GM12878 (cell line): Measurements from ENCODE around the gene YARS1. TPM values are rescaled to one million over a fixed set of nuclear protein-coding genes. Genes with fewer than 3 reads are reported as not detected.

ENCODE experiments used
- BHLHE40 ChIP-seq, 2 experiments: fragments of 450-650 bp in 1 of 2; IDR thresholded peaks; 2 replicates each; pipeline ENCODE4 v1.6.1; 2011 to 2017; ENCODE audit warnings: low read depth in 2 of 2, borderline replicate concordance in 1 of 2, improper control_type of control experiment in 1 of 2, low read length in 1 of 2, mild to moderate bottlenecking in 1 of 2
- CBFB ChIP-seq: IDR thresholded peaks from 2 replicates; pipeline ENCODE4 v1.6.1; 2016; ENCODE audit warnings: antibody characterized with exemption, low read depth
- CBX3 ChIP-seq: fragments of 200-600 bp; sonication (generic); IDR thresholded peaks from 2 replicates; pipeline ENCODE4 v1.6.1; 2016; ENCODE audit warnings: low read depth, borderline replicate concordance
- CHD4 ChIP-seq: fragments of 200-600 bp; sonication (generic); IDR thresholded peaks from 2 replicates; pipeline ENCODE4 v1.6.1; 2016; ENCODE audit warnings: mild to moderate bottlenecking
- DPF2 ChIP-seq: fragments of 450-650 bp; IDR thresholded peaks from 2 replicates; pipeline ENCODE4 v1.6.1; 2017; ENCODE audit warnings: mild to moderate bottlenecking
- EZH2 ChIP-seq: IDR thresholded peaks from 2 replicates; pipeline ENCODE4 v1.6.1; 2012; ENCODE audit warnings: low read depth, mild to moderate bottlenecking, control low read depth, inconsistent platforms, low read length, borderline replicate concordance; ENCODE audit not compliant: control insufficient read depth
- FOXK2 ChIP-seq: fragments of 450-650 bp; IDR thresholded peaks from 2 replicates; pipeline ENCODE4 v1.6.1; 2017; ENCODE audit warnings: mild to moderate bottlenecking, moderate library complexity
- GABPA ChIP-seq: IDR thresholded peaks from 2 replicates; pipeline ENCODE4 v1.6.1; 2014; ENCODE audit warnings: antibody characterized with exemption, low read depth, mild to moderate bottlenecking, inconsistent platforms
- HCFC1 ChIP-seq: fragments of 150-350 bp; IDR thresholded peaks from 2 replicates; pipeline ENCODE4 v1.6.1; 2014; ENCODE audit warnings: low read length
- HDGF ChIP-seq: fragments of 450-650 bp; IDR thresholded peaks from 2 replicates; pipeline ENCODE4 v1.6.1; 2016; ENCODE audit warnings: antibody characterized with exemption
- MYC ChIP-seq: IDR thresholded peaks from 2 replicates; pipeline ENCODE4 v1.6.1; 2011; ENCODE audit warnings: mild to moderate bottlenecking, low read length, moderate library complexity, inconsistent platforms; ENCODE audit not compliant: insufficient read depth, insufficient replicate concordance, insufficient read length, severe bottlenecking
- NFIC ChIP-seq: IDR thresholded peaks from 2 replicates; pipeline ENCODE4 v1.6.1; 2012; ENCODE audit warnings: low read depth, mild to moderate bottlenecking, inconsistent platforms, low read length, moderate library complexity
- NR2F1 ChIP-seq: fragments of 450-650 bp; conservative IDR thresholded peaks from 2 replicates; pipeline ENCODE4 v1.6.1; 2017; ENCODE audit warnings: mild to moderate bottlenecking
- POLR2A ChIP-seq: IDR thresholded peaks from 2 replicates; pipeline ENCODE4 v1.6.1; 2011; ENCODE audit warnings: low read depth, mild to moderate bottlenecking, low read length
- POLR2AphosphoS5 ChIP-seq: IDR thresholded peaks from 2 replicates; pipeline ENCODE4 v1.6.1; 2011; ENCODE audit warnings: mild to moderate bottlenecking, low read length, inconsistent platforms
- RBBP5 ChIP-seq: fragments of 200-600 bp; sonication (generic); conservative IDR thresholded peaks from 2 replicates; pipeline ENCODE4 v1.6.1; 2016
- RCOR1 ChIP-seq: conservative IDR thresholded peaks from 2 replicates; pipeline ENCODE4 v1.6.1; 2012; ENCODE audit warnings: low read depth, low read length, improper control_type of control experiment
- SIN3A ChIP-seq: IDR thresholded peaks from 2 replicates; pipeline ENCODE4 v1.6.1; 2012; ENCODE audit warnings: low read depth, low read length, improper control_type of control experiment
- SIX5 ChIP-seq: IDR thresholded peaks from 2 replicates; pipeline ENCODE4 v1.6.1; 2011; ENCODE audit warnings: mild to moderate bottlenecking, low read depth, low read length, moderate library complexity; ENCODE audit not compliant: severe bottlenecking
- SMAD1 ChIP-seq: fragments of 450-650 bp; IDR thresholded peaks from 2 replicates; pipeline ENCODE4 v1.6.1; 2018; ENCODE audit warnings: mild to moderate bottlenecking, low read depth; ENCODE audit not compliant: partially characterized antibody
- SMARCA5 ChIP-seq: fragments of 450-650 bp; IDR thresholded peaks from 2 replicates; pipeline ENCODE4 v1.6.1; 2017; ENCODE audit warnings: mild to moderate bottlenecking
- STAT3 ChIP-seq: IDR thresholded peaks from 2 replicates; pipeline ENCODE4 v1.6.1; 2011; ENCODE audit warnings: low read depth, low read length, improper control_type of control experiment
- TCF12 ChIP-seq: IDR thresholded peaks from 2 replicates; pipeline ENCODE4 v1.6.1; 2011; ENCODE audit warnings: low read depth, mild to moderate bottlenecking, low read length
- WRNIP1 ChIP-seq: IDR thresholded peaks from 2 replicates; pipeline ENCODE4 v1.6.1; 2011; ENCODE audit warnings: low read depth, low read length, improper control_type of control experiment, borderline replicate concordance
- ZBED1 ChIP-seq: IDR thresholded peaks from 2 replicates; pipeline ENCODE4 v1.6.1; 2016; ENCODE audit warnings: borderline replicate concordance
- ZNF274 ChIP-seq: IDR thresholded peaks from one replicate; pipeline ENCODE4 v1.8.0; 2011; ENCODE audit not compliant: insufficient read length, insufficient read depth
- polyA plus RNA-seq, 11 experiments: library from polyadenylated mRNA; depleted of rRNA in 4 of 11; unstranded in 6 of 11; stranded (reverse) in 5 of 11; fragments of >200 nt; fragmentation: Nextera tagmentation in 4 of 11; fragmentation: Illumina TruSeq in 1 of 11; extraction: Ambion mirVana in 4 of 11; extraction: Trizol in 1 of 11; gene quantifications; 1 replicate in 1 of 11; 2 replicates in 10 of 11; pipeline versions ENCODE4 v1.2.1 to v1.2.3, GENCODE V29; 2011 to 2016; ENCODE audit warnings: inconsistent platforms in 2 of 11, missing spikeins in 2 of 11, low read depth in 1 of 11
- total RNA-seq, 4 experiments: library from RNA; depleted of rRNA in 3 of 4; stranded (reverse); fragments of >200 nt in 3 of 4; fragmentation: Illumina TruSeq in 1 of 4; extraction: Trizol in 1 of 4; gene quantifications; 2 replicates each; pipeline versions ENCODE4 v1.2.1 to v1.2.3, GENCODE V29; 2013 to 2021
- TF ChIP-seq, protein P1 (sequence below): fragments of 450-650 bp; IDR thresholded peaks from 2 replicates; pipeline ENCODE4 v1.6.1; 2017; ENCODE audit warnings: antibody characterized with exemption, mild to moderate bottlenecking, moderate library complexity
- TF ChIP-seq, protein P2 (sequence below): IDR thresholded peaks from 2 replicates; pipeline ENCODE4 v1.6.1; 2012; ENCODE audit warnings: low read depth, low read length, improper control_type of control experiment
- TF ChIP-seq, protein P3 (sequence below): fragments of 450-650 bp; IDR thresholded peaks from 2 replicates; pipeline ENCODE4 v1.6.1; 2016; ENCODE audit warnings: mild to moderate bottlenecking

Gene YARS1
- total and polyA plus RNA-seq, 10 of the 15 experiments (the other 5 are each of a cell fraction or from before 2014, with no cell fraction given): 39.9 to 202 (median 136) TPM

DNA sequence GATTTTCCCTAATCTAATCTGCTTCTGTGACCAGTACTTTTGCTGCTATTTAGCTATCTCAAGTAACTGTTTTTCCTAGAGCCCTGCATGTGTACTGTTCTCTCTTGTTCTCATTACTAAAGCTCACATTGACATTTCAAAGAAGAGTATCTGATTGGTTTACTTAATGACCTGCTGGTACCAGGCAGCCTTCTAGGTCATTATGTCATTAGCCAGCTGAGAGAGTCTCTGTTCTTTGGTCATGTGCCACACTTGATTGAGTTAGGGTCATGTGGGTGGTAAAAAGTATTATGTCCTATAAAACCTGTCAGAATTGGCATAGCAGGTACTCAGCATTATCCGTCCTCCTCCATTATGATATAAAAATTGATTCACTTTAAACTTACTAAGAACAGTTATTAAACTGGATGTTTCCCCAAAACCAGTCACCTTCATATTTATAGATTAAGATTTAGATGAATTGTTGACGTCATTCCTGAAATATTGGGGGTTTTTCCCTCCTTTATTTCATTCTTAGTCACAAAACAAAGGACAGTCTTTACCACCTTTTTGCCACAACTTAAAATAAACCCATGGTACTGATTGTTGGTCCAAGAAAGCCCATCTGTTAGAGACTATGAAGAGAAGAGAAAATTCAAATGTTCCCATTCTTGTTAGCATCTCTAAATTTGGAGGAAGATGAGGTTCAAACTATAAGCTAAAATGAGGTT lies 31.4 kb upstream of the YARS1 start (continued):
- TF ChIP-seq ZBED1: no peak
- TF ChIP-seq GABPA: no peak
- TF ChIP-seq NR2F1: 0 out of 2 replicates have a peak, but pooled peaks have one; percentile 16
- TF ChIP-seq CBFB: no peak
- TF ChIP-seq, protein P1, sequence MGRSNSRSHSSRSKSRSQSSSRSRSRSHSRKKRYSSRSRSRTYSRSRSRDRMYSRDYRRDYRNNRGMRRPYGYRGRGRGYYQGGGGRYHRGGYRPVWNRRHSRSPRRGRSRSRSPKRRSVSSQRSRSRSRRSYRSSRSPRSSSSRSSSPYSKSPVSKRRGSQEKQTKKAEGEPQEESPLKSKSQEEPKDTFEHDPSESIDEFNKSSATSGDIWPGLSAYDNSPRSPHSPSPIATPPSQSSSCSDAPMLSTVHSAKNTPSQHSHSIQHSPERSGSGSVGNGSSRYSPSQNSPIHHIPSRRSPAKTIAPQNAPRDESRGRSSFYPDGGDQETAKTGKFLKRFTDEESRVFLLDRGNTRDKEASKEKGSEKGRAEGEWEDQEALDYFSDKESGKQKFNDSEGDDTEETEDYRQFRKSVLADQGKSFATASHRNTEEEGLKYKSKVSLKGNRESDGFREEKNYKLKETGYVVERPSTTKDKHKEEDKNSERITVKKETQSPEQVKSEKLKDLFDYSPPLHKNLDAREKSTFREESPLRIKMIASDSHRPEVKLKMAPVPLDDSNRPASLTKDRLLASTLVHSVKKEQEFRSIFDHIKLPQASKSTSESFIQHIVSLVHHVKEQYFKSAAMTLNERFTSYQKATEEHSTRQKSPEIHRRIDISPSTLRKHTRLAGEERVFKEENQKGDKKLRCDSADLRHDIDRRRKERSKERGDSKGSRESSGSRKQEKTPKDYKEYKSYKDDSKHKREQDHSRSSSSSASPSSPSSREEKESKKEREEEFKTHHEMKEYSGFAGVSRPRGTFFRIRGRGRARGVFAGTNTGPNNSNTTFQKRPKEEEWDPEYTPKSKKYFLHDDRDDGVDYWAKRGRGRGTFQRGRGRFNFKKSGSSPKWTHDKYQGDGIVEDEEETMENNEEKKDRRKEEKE: no peak
- no peak for TF ChIP-seq POLR2A
- peak; percentile 44 to 91; a peak in 3 of 4 replicates for TF ChIP-seq BHLHE40 (IDR thresholded peaks at IDR 0.05; ENCODE audit: borderline replicate concordance in 1 of 2, low read depth in 2 of 2, low read length in 1 of 2)
- TF ChIP-seq TCF12: no peak
- TF ChIP-seq SIX5: no peak
- TF ChIP-seq CHD4: no peak
- TF ChIP-seq, protein P2, sequence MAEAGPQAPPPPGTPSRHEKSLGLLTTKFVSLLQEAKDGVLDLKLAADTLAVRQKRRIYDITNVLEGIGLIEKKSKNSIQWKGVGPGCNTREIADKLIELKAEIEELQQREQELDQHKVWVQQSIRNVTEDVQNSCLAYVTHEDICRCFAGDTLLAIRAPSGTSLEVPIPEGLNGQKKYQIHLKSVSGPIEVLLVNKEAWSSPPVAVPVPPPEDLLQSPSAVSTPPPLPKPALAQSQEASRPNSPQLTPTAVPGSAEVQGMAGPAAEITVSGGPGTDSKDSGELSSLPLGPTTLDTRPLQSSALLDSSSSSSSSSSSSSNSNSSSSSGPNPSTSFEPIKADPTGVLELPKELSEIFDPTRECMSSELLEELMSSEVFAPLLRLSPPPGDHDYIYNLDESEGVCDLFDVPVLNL: no peak
- TF ChIP-seq CBX3: no peak
- no peak for TF ChIP-seq ZNF274
- TF ChIP-seq SMARCA5: no peak
- TF ChIP-seq MYC: no peak
- no peak for TF ChIP-seq RBBP5
- no peak for TF ChIP-seq STAT3
- no peak for TF ChIP-seq HCFC1
- peak; percentile 34; the same call in 1 of the 2 replicates for TF ChIP-seq NFIC
- no peak for TF ChIP-seq FOXK2
- TF ChIP-seq SIN3A: no peak
- TF ChIP-seq EZH2: no peak
- TF ChIP-seq WRNIP1: no peak
- TF ChIP-seq SMAD1: no peak
- TF ChIP-seq, protein P3, sequence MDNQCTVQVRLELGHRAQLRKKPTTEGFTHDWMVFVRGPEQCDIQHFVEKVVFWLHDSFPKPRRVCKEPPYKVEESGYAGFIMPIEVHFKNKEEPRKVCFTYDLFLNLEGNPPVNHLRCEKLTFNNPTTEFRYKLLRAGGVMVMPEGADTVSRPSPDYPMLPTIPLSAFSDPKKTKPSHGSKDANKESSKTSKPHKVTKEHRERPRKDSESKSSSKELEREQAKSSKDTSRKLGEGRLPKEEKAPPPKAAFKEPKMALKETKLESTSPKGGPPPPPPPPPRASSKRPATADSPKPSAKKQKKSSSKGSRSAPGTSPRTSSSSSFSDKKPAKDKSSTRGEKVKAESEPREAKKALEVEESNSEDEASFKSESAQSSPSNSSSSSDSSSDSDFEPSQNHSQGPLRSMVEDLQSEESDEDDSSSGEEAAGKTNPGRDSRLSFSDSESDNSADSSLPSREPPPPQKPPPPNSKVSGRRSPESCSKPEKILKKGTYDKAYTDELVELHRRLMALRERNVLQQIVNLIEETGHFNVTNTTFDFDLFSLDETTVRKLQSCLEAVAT: no peak
- TF ChIP-seq DPF2: no peak
- no peak for TF ChIP-seq HDGF
- no peak for TF ChIP-seq RCOR1
- no peak for TF ChIP-seq POLR2AphosphoS5
